Natural killer cell (primary cell): ENCODE measurements around the gene MCRS1. TPM values are rescaled to one million over a fixed set of nuclear protein-coding genes. Genes with fewer than 3 reads are reported as not detected.

Experiments
- ATAC-seq, 3 donors: fragments of 150-1000 bp in 2 of 3; fragments of 200-7000 bp in 1 of 3; cut with Tn5 transposase; 1 replicate in 1 of 3; 2 replicates in 2 of 3; pipeline ENCODE4 v1.10.0; 2021; ENCODE audit warnings: mild to moderate bottlenecking in 2 of 3, moderate library complexity in 2 of 3
- DNase-seq, 2 donors: peaks; one replicate each; pipeline versions ENCODE4 v3.0.0 to v3.0.0-alpha.2; 2013 to 2021; ENCODE audit warnings: mixed read lengths in 1 of 2
- H3K27ac ChIP-seq: one replicate; pipeline ENCODE4 v1.5.1; 2013; ENCODE audit warnings: mild to moderate bottlenecking, low read length
- H3K27me3 ChIP-seq: one replicate; pipeline ENCODE4 v1.6.1; 2013; ENCODE audit warnings: low read length; ENCODE audit not compliant: control insufficient read depth, insufficient read depth
- H3K36me3 ChIP-seq: one replicate; pipeline ENCODE4 v1.6.1; 2013; ENCODE audit warnings: low read length; ENCODE audit not compliant: control insufficient read depth, insufficient read depth
- H3K4me1 ChIP-seq: one replicate; pipeline ENCODE4 v1.6.1; 2013; ENCODE audit warnings: low read length; ENCODE audit not compliant: control insufficient read depth, insufficient read depth
- H3K4me3 ChIP-seq: one replicate; pipeline ENCODE4 v1.5.1; 2013; ENCODE audit warnings: low read length
- H3K9me3 ChIP-seq: one replicate; pipeline ENCODE4 v1.6.1; 2013; ENCODE audit warnings: low read length; ENCODE audit not compliant: control insufficient read depth, insufficient read depth
- H3K27ac Mint-ChIP-seq, 2 donors: one replicate each; pipeline ENCODE4 v1.8.0; 2022; ENCODE audit warnings: mild to moderate bottlenecking in 2 of 2, mixed read lengths in 2 of 2, moderate library complexity in 1 of 2
- H3K27me3 Mint-ChIP-seq, 2 donors: one replicate each; pipeline ENCODE4 v1.8.0; 2022; ENCODE audit warnings: low read depth in 2 of 2, mixed read lengths in 2 of 2
- H3K36me3 Mint-ChIP-seq: one replicate; pipeline ENCODE4 v1.8.0; 2022; ENCODE audit warnings: mixed read lengths
- H3K4me1 Mint-ChIP-seq, 2 donors: one replicate each; pipeline ENCODE4 v1.8.0; 2022; ENCODE audit warnings: mixed read lengths in 2 of 2
- H3K4me3 Mint-ChIP-seq: one replicate; pipeline ENCODE4 v1.8.0; 2022; ENCODE audit warnings: mild to moderate bottlenecking, moderate library complexity, mixed read lengths
- H3K9me3 Mint-ChIP-seq, 2 donors: one replicate each; pipeline ENCODE4 v1.8.0; 2022; ENCODE audit warnings: mixed read lengths in 2 of 2
- CTCF ChIP-seq: fragments of 200-600 bp; IDR thresholded peaks from one replicate; pipeline ENCODE4 v1.8.0; 2022; ENCODE audit warnings: antibody characterized with exemption
- WGBS: methylation state at CpG from one replicate; pipeline ENCODE4 v1.1.7; 2013; ENCODE audit warnings: missing lambda C conversion rate; ENCODE audit not compliant: insufficient coverage; 5-methylcytosine and 5-hydroxymethylcytosine counted together
- intact Hi-C: fragments of 100-400 bp; cut with micrococcal nuclease; formaldehyde crosslinking; loops from one replicate; pipeline ENCODE4 v1.14.2; 2022
- total RNA-seq, 4 donors: library from RNA; stranded (reverse); fragments of 120-200 nt in 1 of 4; gene quantifications; one replicate each; pipeline versions ENCODE4 v1.2.3 to v1.2.4, GENCODE V29; 2013 to 2022

MCRS1 gene
- total RNA-seq, 3 donors from 2014 or later (not counting 1 experiment from before 2014, with no cell fraction given) = 78.4 to 96.5 (median 83.9) TPM

- Mint-ChIP-seq H3K27ac (no peak overlapping the region), H3K4me1 (no peaks in the 10 kb centered on the region), H3K36me3 (no peaks in the 10 kb centered on the region), H3K27me3 (peaks cover 0 to 7% of the 10 kb centered on the region in 2 donors), H3K9me3 (no peaks in the 10 kb centered on the region), H3K4me3 (no peak overlapping the region)
- 31% methylated on average over 5 of the region's 5 CpGs for WGBS
- intact Hi-C loops = no loop called here
- H3K27me3 ChIP-seq = no peaks in the 10 kb centered on the region
- H3K4me3 ChIP-seq = no peak overlapping the region
- no peak for TF ChIP-seq CTCF
- H3K36me3 ChIP-seq = no peaks in the 10 kb centered on the region
- no peaks in the 10 kb centered on the region for H3K4me1 ChIP-seq
- H3K27ac ChIP-seq = no peak overlapping the region
- no peak for DNase-seq
- ATAC-seq = no peak
- H3K9me3 ChIP-seq = no peaks in the 10 kb centered on the region
Measured at GRCh38 chr12:49604856-49605255, 36.9 kb upstream of the MCRS1 start.

- Histone ChIP-seq H3K36me3 (no peaks in the 10 kb centered on the region), H3K27me3 (no peaks in the 10 kb centered on the region), H3K9me3 (no peaks in the 10 kb centered on the region), H3K27ac (no peak overlapping the region), H3K4me1 (no peaks in the 10 kb centered on the region), H3K4me3 (no peak overlapping the region)
- Mint-ChIP-seq H3K27ac (no peak overlapping the region), H3K27me3 (peaks cover 0 to 7% of the 10 kb centered on the region in 2 donors), H3K4me3 (no peak overlapping the region), H3K4me1 (no peaks in the 10 kb centered on the region), H3K9me3 (no peaks in the 10 kb centered on the region), H3K36me3 (no peaks in the 10 kb centered on the region)
- WGBS = 100% methylated on average over 1 of the region's 1 CpG
- ATAC-seq (no peak), DNase-seq (no peak)
- TF ChIP-seq CTCF = no peak
- intact Hi-C loops = no loop called here
Measured at GRCh38 chr12:49603721-49604120, 35.8 kb upstream of the MCRS1 start.

DNA sequence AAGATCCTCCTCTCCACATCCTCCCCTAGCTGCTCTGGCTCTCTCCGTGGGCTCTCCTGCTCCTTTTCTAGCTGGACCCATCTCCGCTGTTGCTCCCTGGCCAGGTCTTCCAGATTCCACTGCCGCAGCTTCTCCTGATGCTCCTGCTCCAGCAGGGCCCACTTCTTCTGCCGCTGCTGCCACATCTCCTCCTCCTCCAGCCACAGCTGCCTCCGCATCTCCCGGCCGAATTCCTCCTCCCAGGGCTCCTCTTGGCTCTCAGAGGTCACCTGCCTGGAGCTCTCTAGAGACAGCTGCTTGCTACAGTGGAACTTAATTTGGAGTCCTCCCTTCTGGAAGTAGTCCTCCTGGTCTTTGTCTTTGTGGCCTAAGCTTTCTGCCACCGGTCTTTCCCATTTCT lies 32.0 kb upstream of the MCRS1 start:
- Mint-ChIP-seq H3K4me3 (no peak overlapping the region), H3K36me3 (no peaks in the 10 kb centered on the region), H3K4me1 (no peaks in the 10 kb centered on the region), H3K27ac (peak overlapping the region in 1 of 2 donors; percentile 19), H3K9me3 (no peaks in the 10 kb centered on the region), H3K27me3 (no peaks in the 10 kb centered on the region)
- DNase-seq (no peak), ATAC-seq (no peak)
- no peaks in the 10 kb centered on the region for H3K9me3 ChIP-seq
- no peaks in the 10 kb centered on the region for H3K27me3 ChIP-seq
- H3K27ac ChIP-seq = no peak overlapping the region
- TF ChIP-seq CTCF = no peak
- intact Hi-C loops = no loop called here
- H3K4me3 ChIP-seq = no peak overlapping the region
- WGBS = 95% methylated on average over 8 of the region's 8 CpGs
- no peaks in the 10 kb centered on the region for H3K4me1 ChIP-seq
- H3K36me3 ChIP-seq = no peaks in the 10 kb centered on the region

DNA sequence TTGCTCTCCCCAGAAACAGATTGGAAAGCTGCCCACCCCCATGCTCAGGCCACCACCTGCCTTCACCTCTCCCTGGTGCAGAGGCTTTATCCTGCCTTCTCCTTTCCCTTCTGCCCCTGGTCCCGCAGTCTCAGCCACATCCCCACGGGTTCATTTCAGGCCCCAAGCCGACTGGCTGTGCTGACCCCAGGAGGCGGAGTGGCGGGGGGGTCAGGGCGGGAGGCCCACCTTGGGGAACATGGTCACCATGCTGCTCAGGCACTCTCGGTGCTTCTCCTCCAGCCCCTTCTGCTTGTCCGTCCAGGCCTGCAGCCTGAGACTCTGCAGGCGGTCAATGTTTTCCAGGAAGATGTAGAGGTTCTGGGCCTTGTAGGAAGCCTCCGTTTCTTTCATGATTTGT lies 30.6 kb upstream of the MCRS1 start:
- ATAC-seq = no peak
- no peaks in the 10 kb centered on the region for H3K27me3 ChIP-seq
- 88% methylated on average over 10 of the region's 10 CpGs for WGBS
- no peaks in the 10 kb centered on the region for H3K4me1 ChIP-seq
- no peaks in the 10 kb centered on the region for H3K4me1 Mint-ChIP-seq
- no peak for DNase-seq
- H3K9me3 Mint-ChIP-seq = no peaks in the 10 kb centered on the region
- no peaks in the 10 kb centered on the region for H3K9me3 ChIP-seq
- H3K36me3 ChIP-seq = no peaks in the 10 kb centered on the region
- TF ChIP-seq CTCF = no peak
- no peak overlapping the region for H3K27ac Mint-ChIP-seq
- no peaks in the 10 kb centered on the region for H3K27me3 Mint-ChIP-seq
- intact Hi-C loops = no loop called here
- no peak overlapping the region for H3K4me3 ChIP-seq
- H3K36me3 Mint-ChIP-seq = no peaks in the 10 kb centered on the region
- H3K4me3 Mint-ChIP-seq = no peak overlapping the region
- H3K27ac ChIP-seq = no peak overlapping the region
